Measurements from ENCODE around the gene NFYA.

The NFYA gene

GRCh38 chr6:41077536-41077935 is 4.8 kb downstream of the NFYA start:
- DNase-seq (ENCODE audit: low read depth): no peak
- H3K4me3 ChIP-seq (ENCODE audit: low read depth, low read length): no peak overlapping the region
- TF ChIP-seq CTCF (IDR thresholded peaks at IDR 0.05; ENCODE audit: insufficient read depth, low read depth, low read length, missing control alignments): no peak

GRCh38 chr6:41078101-41078500 is 5.3 kb downstream of the NFYA start:
- DNase-seq (ENCODE audit: low read depth): no peak
- no peak for TF ChIP-seq CTCF (IDR thresholded peaks at IDR 0.05; ENCODE audit: insufficient read depth, low read depth, low read length, missing control alignments)
- no peak overlapping the region for H3K4me3 ChIP-seq (ENCODE audit: low read depth, low read length)

- H3K4me3 ChIP-seq (ENCODE audit: low read depth, low read length): no peak overlapping the region
- TF ChIP-seq CTCF (IDR thresholded peaks at IDR 0.05; ENCODE audit: insufficient read depth, low read depth, low read length, missing control alignments): no peak
- no peak for DNase-seq (ENCODE audit: low read depth)
Measured at GRCh38 chr6:41079080-41079479, 6.3 kb downstream of the NFYA start.

DNA sequence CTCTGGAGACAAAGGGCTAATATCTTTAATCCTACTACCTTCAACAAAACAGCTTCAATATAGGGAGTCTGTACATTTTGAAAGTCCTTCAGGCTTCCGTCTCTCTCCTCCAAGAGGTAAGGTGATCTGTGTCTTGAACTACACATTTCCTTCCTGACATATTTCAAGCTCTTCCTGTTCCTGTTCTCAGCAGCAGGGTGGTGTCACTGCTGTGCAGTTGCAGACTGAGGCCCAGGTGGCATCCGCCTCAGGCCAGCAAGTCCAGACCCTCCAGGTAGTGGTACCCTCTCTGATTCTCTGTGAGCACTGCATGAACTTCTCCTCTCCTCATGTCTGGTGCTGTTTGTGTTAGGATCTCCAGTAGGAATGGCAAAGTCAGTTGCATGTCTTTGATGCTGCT is 7.8 kb downstream of the NFYA start:
- H3K4me3 ChIP-seq (ENCODE audit: low read depth, low read length): no peak overlapping the region
- DNase-seq (ENCODE audit: low read depth): no peak
- TF ChIP-seq CTCF (IDR thresholded peaks at IDR 0.05; ENCODE audit: insufficient read depth, low read depth, low read length, missing control alignments): no peak

DNA sequence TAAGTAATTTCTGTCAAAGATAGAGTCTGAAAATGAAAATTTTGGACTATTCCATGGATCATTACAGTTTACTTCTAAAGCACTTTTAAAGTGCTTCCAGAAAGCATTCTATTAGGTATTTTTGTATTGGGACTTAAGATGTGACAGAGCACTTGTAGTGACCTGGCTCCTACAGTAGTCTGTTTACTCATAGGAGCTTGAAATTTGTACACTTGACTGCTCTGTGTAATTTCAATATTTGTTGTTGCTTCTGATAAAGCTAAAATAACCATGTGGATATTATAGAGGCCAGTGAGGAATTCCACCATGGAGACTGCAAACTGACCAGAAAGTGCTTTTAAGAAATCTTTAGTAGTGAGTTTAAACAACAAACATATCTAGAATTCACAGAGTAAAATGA is 10.3 kb downstream of the NFYA start:
- TF ChIP-seq CTCF (IDR thresholded peaks at IDR 0.05; ENCODE audit: insufficient read depth, low read depth, low read length, missing control alignments): no peak
- DNase-seq (ENCODE audit: low read depth): no peak
- H3K4me3 ChIP-seq (ENCODE audit: low read depth, low read length): no peak overlapping the region

DNA sequence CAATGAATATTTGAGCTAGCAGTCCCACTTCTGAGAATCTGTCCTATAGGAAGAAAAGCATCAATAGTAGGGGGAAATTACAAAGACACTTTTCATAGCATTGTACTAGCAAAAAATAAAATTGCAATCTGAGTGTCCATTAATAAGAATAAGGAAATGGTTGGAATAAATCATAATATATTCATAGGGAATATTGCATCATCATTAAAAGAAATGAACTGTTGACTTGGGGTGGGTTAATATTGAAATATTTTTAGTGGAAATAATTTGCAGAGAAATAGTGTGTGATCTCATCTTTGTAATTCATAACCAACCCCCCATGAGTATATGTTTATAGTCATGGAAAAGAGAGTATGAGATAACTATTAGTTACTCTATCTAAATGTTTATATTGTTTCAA is 12.4 kb downstream of the NFYA start:
- H3K4me3 ChIP-seq (ENCODE audit: low read depth, low read length): no peak overlapping the region
- no peak for TF ChIP-seq CTCF (IDR thresholded peaks at IDR 0.05; ENCODE audit: insufficient read depth, low read depth, low read length, missing control alignments)
- no peak for DNase-seq (ENCODE audit: low read depth)

- H3K4me3 ChIP-seq (ENCODE audit: low read depth, low read length): no peak overlapping the region
- no peak for DNase-seq (ENCODE audit: low read depth)
- TF ChIP-seq CTCF (IDR thresholded peaks at IDR 0.05; ENCODE audit: insufficient read depth, low read depth, low read length, missing control alignments): no peak
Measured at GRCh38 chr6:41088451-41088850, 15.7 kb downstream of the NFYA start.

All from GM12865 (cell line).